HepG2 (cell line): Measurements from ENCODE around the gene NCOA7. TPM values are rescaled to one million over a fixed set of nuclear protein-coding genes. Genes with fewer than 3 reads are reported as not detected.
A peak's percentile ranks its signal among the peaks of the same experiment; 100 is the strongest.

Source experiments
- ETV5 ChIP-seq: IDR thresholded peaks from 2 replicates; pipeline ENCODE4 v1.6.1; 2018; ENCODE audit warnings: missing biosample characterization, missing genetic modification reagents, inconsistent platforms, borderline replicate concordance
- HOXA3 ChIP-seq: sonication (generic); formaldehyde crosslinking; IDR thresholded peaks from 2 replicates; pipeline ENCODE4 v1.5.0; 2020; ENCODE audit warnings: missing genetic modification reagents
- IKZF4 ChIP-seq: sonication (generic); formaldehyde crosslinking; IDR thresholded peaks from 2 replicates; pipeline ENCODE4 v1.5.1; 2020; ENCODE audit warnings: borderline replicate concordance, mild to moderate bottlenecking, low read depth, missing genetic modification reagents; ENCODE audit errors: not compliant biosample characterization
- KLF9 ChIP-seq: IDR thresholded peaks from 2 replicates; pipeline ENCODE4 v1.6.1; 2016; ENCODE audit warnings: low read depth
- MAZ ChIP-seq, 2 experiments: sonication (generic) in 1 of 2; formaldehyde crosslinking in 1 of 2; IDR thresholded peaks; 2 replicates each; pipeline versions ENCODE4 v1.5.0 to v1.6.1; 2012 to 2020; ENCODE audit warnings: low read depth in 2 of 2, mild to moderate bottlenecking in 2 of 2, borderline replicate concordance in 1 of 2, improper control_type of control experiment in 1 of 2, low read length in 1 of 2, missing genetic modification reagents in 1 of 2, moderate library complexity in 1 of 2
- NFKB2 ChIP-seq: sonication (generic); formaldehyde crosslinking; IDR thresholded peaks from 2 replicates; pipeline ENCODE4 v1.4.0; 2020; ENCODE audit warnings: missing genetic modification reagents, borderline replicate concordance
- POLR2AphosphoS5 ChIP-seq: IDR thresholded peaks from 2 replicates; pipeline ENCODE4 v1.6.1; 2012; ENCODE audit warnings: low read depth, low read length
- SIX4 ChIP-seq: sonication (generic); formaldehyde crosslinking; IDR thresholded peaks from 2 replicates; pipeline ENCODE4 v1.4.0; 2020; ENCODE audit warnings: missing genetic modification reagents
- U2AF2 ChIP-seq: fragments of 200-400 bp; formaldehyde crosslinking; IDR thresholded peaks from 2 replicates; pipeline ENCODE4 v1.6.1; 2017; ENCODE audit warnings: low read depth, mild to moderate bottlenecking, low read length
- ZNF136 ChIP-seq: sonication (generic); formaldehyde crosslinking; IDR thresholded peaks from 2 replicates; pipeline ENCODE4 v1.8.1; 2022; ENCODE audit warnings: low read depth, mild to moderate bottlenecking, moderate library complexity, missing genetic modification reagents
- ZNF232 ChIP-seq: sonication (generic); formaldehyde crosslinking; IDR thresholded peaks from 2 replicates; pipeline ENCODE4 v1.4.0; 2020; ENCODE audit warnings: missing genetic modification reagents, borderline replicate concordance
- ZNF274 ChIP-seq: sonication (generic); formaldehyde crosslinking; IDR thresholded peaks from 2 replicates; pipeline ENCODE4 v1.5.1; 2020; ENCODE audit warnings: mild to moderate bottlenecking, missing genetic modification reagents
- ZNF3 ChIP-seq: IDR thresholded peaks from 2 replicates; pipeline ENCODE4 v1.7.0; 2017; ENCODE audit warnings: inconsistent platforms
- ZNF333 ChIP-seq: sonication (generic); formaldehyde crosslinking; IDR thresholded peaks from 2 replicates; pipeline ENCODE4 v1.4.0; 2020; ENCODE audit warnings: mild to moderate bottlenecking, missing genetic modification reagents, borderline replicate concordance
- ZNF350 ChIP-seq: sonication (generic); formaldehyde crosslinking; IDR thresholded peaks from 2 replicates; pipeline ENCODE4 v1.4.0; 2020; ENCODE audit warnings: mild to moderate bottlenecking, low read depth, missing genetic modification reagents, borderline replicate concordance
- polyA plus RNA-seq, 8 experiments: library from polyadenylated mRNA; depleted of rRNA in 3 of 8; stranded (reverse) in 7 of 8; unstranded in 1 of 8; fragments of >200 nt; fragmentation: Illumina TruSeq in 4 of 8; extraction: Trizol in 4 of 8; gene quantifications; 2 replicates each; pipeline versions ENCODE4 v1.2.1 to v1.2.3, GENCODE V29; 2011 to 2016; ENCODE audit warnings: low read depth in 4 of 8, missing spikeins in 1 of 8, mixed read lengths in 1 of 8; ENCODE audit not compliant: insufficient read depth in 1 of 8
- total RNA-seq, 5 experiments: library from RNA; depleted of rRNA; stranded (reverse); fragments of >200 nt; fragmentation: Illumina TruSeq; extraction: Trizol; gene quantifications; 2 replicates each; pipeline ENCODE4 v1.2.3, GENCODE V29; 2016; ENCODE audit warnings: low read depth in 1 of 5
- TF ChIP-seq, protein P1 (sequence below): sonication (generic); formaldehyde crosslinking; IDR thresholded peaks from 2 replicates; pipeline ENCODE4 v1.8.1; 2023; ENCODE audit warnings: mild to moderate bottlenecking, missing genetic modification reagents
- TF ChIP-seq, protein P2 (sequence below): sonication (generic); formaldehyde crosslinking; IDR thresholded peaks from 2 replicates; pipeline ENCODE4 v1.8.1; 2023; ENCODE audit warnings: mild to moderate bottlenecking, inconsistent platforms, moderate library complexity, missing genetic modification reagents, borderline replicate concordance
- TF ChIP-seq, protein P3 (sequence below): sonication (generic); formaldehyde crosslinking; IDR thresholded peaks from 2 replicates; pipeline ENCODE4 v1.4.0; 2020; ENCODE audit warnings: missing genetic modification reagents, borderline replicate concordance
- TF ChIP-seq, protein P4 (sequence below): sonication (generic); formaldehyde crosslinking; IDR thresholded peaks from 2 replicates; pipeline ENCODE4 v1.8.0; 2022; ENCODE audit warnings: mild to moderate bottlenecking, missing genetic modification reagents

The NCOA7 gene
- total and polyA plus RNA-seq, 2 of the 13 experiments (the other 11 are each of a cell fraction or from before 2014, with no cell fraction given): 13.6 to 20.8 TPM

DNA sequence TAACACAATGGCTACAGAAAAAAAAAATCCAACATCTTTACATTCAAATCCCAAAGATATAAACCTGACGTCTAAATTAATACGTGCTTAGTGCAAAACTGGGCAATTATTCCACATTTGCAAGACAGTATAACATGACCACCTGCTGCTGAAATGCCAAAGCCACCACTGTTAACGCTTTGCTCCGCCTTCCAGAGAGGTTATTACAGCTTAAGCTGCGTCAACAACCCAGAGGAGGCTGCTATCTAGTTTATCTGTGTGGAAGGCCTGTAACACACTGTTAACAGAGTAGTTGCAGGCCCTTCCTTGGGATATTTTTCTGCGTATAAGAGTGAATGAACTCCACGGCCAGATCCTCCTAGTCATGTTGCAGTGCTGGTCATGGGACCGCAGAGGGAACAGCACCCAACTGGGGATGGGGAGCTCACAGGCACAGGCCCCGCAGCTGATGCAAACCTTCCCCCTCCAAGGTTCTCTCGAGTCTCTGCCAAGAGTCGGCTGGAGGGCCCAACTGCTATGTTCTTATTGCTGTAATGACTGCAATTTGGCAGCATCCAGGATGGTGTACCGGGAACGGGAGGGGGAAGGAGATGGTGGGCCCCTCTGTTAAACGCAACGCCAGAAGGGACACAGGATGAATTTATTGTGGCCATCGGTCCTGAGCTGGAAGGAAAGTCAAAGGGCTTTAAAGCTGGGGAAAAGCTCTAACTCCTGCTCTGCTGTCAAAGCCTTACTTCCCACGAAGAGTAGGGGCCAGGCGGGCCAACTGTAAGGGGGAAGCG lies 993 bp upstream of the NCOA7 start (continued):
- TF ChIP-seq POLR2AphosphoS5 (peak; percentile 61), U2AF2 (no peak), ZNF274 (CRISPR knock-in tag) (0 out of 2 replicates have a peak, but pooled peaks have one; percentile 15), SIX4 (CRISPR knock-in tag) (0 out of 2 replicates have a peak, but pooled peaks have one; percentile 29), ETV5 (no peak), ZNF136 (CRISPR knock-in tag) (peak; percentile 97), HOXA3 (0 out of 2 replicates have a peak, but pooled peaks have one; percentile 0), IKZF4 (no peak), NFKB2 (CRISPR knock-in tag) (peak; percentile 23; the same call in 1 of the 2 replicates), MAZ (IDR thresholded peaks at IDR 0.05; ENCODE audit: borderline replicate concordance, low read depth, low read length) (0 out of 2 replicates have a peak, but pooled peaks have one; percentile 5), MAZ (CRISPR knock-in tag; IDR thresholded peaks at IDR 0.05; ENCODE audit: low read depth) (no peak), ZNF350 (CRISPR knock-in tag) (peak; percentile 66), KLF9 (CRISPR knock-in tag) (no peak), ZNF333 (CRISPR knock-in tag) (peak; percentile 23; the same call in 1 of the 2 replicates), ZNF3 (CRISPR knock-in tag) (no peak), ZNF232 (CRISPR knock-in tag) (peak; percentile 52; the same call in 1 of the 2 replicates)
- TF ChIP-seq, protein P1, sequence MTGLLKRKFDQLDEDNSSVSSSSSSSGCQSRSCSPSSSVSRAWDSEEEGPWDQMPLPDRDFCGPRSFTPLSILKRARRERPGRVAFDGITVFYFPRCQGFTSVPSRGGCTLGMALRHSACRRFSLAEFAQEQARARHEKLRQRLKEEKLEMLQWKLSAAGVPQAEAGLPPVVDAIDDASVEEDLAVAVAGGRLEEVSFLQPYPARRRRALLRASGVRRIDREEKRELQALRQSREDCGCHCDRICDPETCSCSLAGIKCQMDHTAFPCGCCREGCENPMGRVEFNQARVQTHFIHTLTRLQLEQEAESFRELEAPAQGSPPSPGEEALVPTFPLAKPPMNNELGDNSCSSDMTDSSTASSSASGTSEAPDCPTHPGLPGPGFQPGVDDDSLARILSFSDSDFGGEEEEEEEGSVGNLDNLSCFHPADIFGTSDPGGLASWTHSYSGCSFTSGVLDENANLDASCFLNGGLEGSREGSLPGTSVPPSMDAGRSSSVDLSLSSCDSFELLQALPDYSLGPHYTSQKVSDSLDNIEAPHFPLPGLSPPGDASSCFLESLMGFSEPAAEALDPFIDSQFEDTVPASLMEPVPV (CRISPR knock-in tag): 0 out of 2 replicates have a peak, but pooled peaks have one; percentile 22
- TF ChIP-seq, protein P2, sequence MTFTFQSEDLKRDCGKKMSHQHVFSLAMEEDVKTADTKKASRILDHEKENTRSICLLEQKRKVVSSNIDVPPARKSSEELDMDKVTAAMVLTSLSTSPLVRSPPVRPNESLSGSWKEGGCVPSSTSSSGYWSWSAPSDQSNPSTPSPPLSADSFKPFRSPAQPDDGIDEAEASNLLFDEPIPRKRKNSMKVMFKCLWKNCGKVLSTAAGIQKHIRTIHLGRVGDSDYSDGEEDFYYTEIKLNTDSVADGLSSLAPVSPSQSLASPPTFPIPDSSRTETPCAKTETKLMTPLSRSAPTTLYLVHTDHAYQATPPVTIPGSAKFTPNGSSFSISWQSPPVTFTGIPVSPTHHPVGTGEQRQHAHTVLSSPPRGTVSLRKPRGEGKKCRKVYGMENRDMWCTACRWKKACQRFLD (CRISPR knock-in tag): no peak
- TF ChIP-seq, protein P3, sequence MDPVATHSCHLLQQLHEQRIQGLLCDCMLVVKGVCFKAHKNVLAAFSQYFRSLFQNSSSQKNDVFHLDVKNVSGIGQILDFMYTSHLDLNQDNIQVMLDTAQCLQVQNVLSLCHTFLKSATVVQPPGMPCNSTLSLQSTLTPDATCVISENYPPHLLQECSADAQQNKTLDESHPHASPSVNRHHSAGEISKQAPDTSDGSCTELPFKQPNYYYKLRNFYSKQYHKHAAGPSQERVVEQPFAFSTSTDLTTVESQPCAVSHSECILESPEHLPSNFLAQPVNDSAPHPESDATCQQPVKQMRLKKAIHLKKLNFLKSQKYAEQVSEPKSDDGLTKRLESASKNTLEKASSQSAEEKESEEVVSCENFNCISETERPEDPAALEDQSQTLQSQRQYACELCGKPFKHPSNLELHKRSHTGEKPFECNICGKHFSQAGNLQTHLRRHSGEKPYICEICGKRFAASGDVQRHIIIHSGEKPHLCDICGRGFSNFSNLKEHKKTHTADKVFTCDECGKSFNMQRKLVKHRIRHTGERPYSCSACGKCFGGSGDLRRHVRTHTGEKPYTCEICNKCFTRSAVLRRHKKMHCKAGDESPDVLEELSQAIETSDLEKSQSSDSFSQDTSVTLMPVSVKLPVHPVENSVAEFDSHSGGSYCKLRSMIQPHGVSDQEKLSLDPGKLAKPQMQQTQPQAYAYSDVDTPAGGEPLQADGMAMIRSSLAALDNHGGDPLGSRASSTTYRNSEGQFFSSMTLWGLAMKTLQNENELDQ: no peak; the same call in 1 of the 2 replicates
- TF ChIP-seq, protein P4, sequence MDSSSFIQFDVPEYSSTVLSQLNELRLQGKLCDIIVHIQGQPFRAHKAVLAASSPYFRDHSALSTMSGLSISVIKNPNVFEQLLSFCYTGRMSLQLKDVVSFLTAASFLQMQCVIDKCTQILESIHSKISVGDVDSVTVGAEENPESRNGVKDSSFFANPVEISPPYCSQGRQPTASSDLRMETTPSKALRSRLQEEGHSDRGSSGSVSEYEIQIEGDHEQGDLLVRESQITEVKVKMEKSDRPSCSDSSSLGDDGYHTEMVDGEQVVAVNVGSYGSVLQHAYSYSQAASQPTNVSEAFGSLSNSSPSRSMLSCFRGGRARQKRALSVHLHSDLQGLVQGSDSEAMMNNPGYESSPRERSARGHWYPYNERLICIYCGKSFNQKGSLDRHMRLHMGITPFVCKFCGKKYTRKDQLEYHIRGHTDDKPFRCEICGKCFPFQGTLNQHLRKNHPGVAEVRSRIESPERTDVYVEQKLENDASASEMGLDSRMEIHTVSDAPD: 0 out of 2 replicates have a peak, but pooled peaks have one; percentile 5
